K562 (cell line): Measurements from ENCODE around the gene NR2F2. TPM values are rescaled to one million over a fixed set of nuclear protein-coding genes. Genes with fewer than 3 reads are reported as not detected.

ENCODE experiments used
- BCOR ChIP-seq: fragments of 450-650 bp; IDR thresholded peaks from 2 replicates; pipeline ENCODE4 v1.6.1; 2016
- BMI1 ChIP-seq: fragments of 150-350 bp; IDR thresholded peaks from 2 replicates; pipeline ENCODE4 v1.6.1; 2014; ENCODE audit warnings: low read length
- CSDE1 ChIP-seq, 2 experiments: fragments of 450-650 bp; IDR thresholded peaks; 2 replicates each; pipeline ENCODE4 v1.6.1; 2016; ENCODE audit warnings: mild to moderate bottlenecking in 1 of 2
- ETS1 ChIP-seq: conservative IDR thresholded peaks from 2 replicates; pipeline ENCODE4 v1.6.1; 2011; ENCODE audit warnings: low read depth, mild to moderate bottlenecking, low read length; ENCODE audit not compliant: control insufficient read depth
- ETV5 ChIP-seq: sonication (generic); formaldehyde crosslinking; IDR thresholded peaks from 2 replicates; pipeline ENCODE4 v1.4.0; 2020; ENCODE audit warnings: low read depth, mild to moderate bottlenecking, missing genetic modification reagents
- GTF2F1 ChIP-seq: IDR thresholded peaks from 2 replicates; pipeline ENCODE4 v1.6.1; 2011; ENCODE audit warnings: low read depth, low read length, improper control_type of control experiment
- MECOM ChIP-seq: fragments of 250-450 bp; sonication (Bioruptor Pico); IDR thresholded peaks from 2 replicates; pipeline ENCODE4 v1.8.0; 2022; ENCODE audit warnings: inconsistent platforms
- MEIS2 ChIP-seq: fragments of 450-650 bp; IDR thresholded peaks from 2 replicates; pipeline ENCODE4 v1.6.1; 2014; ENCODE audit warnings: mild to moderate bottlenecking; ENCODE audit not compliant: partially characterized antibody
- MITF ChIP-seq: IDR thresholded peaks from 2 replicates; pipeline ENCODE4 v1.6.1; 2014; ENCODE audit warnings: antibody characterized with exemption
- SAP30 ChIP-seq: fragments of 200-600 bp; sonication (generic); IDR thresholded peaks from 2 replicates; pipeline ENCODE4 v1.6.1; 2012; ENCODE audit warnings: borderline replicate concordance, low read depth, mild to moderate bottlenecking, moderate library complexity, low read length, control low read depth, inconsistent platforms; ENCODE audit not compliant: insufficient read depth, poor library complexity, severe bottlenecking
- SRF ChIP-seq, 2 experiments: fragments of 250-450, 450-650 bp in 1 of 2; sonication (Bioruptor Pico) in 1 of 2; sonication (generic) in 1 of 2; formaldehyde crosslinking; IDR thresholded peaks; 2 replicates each; pipeline versions ENCODE4 v1.5.0 to v1.5.1; 2020 to 2022; ENCODE audit warnings: mild to moderate bottlenecking in 1 of 2, missing genetic modification reagents in 1 of 2
- STAT5B ChIP-seq: fragments of 250-450 bp; sonication (Bioruptor Pico); IDR thresholded peaks from 2 replicates; pipeline ENCODE4 v1.8.0; 2021; ENCODE audit warnings: mild to moderate bottlenecking, inconsistent platforms
- TEAD2 ChIP-seq: fragments of 450-650 bp; IDR thresholded peaks from 2 replicates; pipeline ENCODE4 v1.6.1; 2016; ENCODE audit warnings: missing genetic modification characterization, control low read depth, missing compliant biosample characterization
- TFAM ChIP-seq: fragments of 250-450 bp; sonication (Bioruptor Pico); conservative IDR thresholded peaks from 2 replicates; pipeline ENCODE4 v1.5.0; 2021; ENCODE audit warnings: mild to moderate bottlenecking, moderate library complexity
- YBX1 ChIP-seq: fragments of 450-650 bp; IDR thresholded peaks from 2 replicates; pipeline ENCODE4 v1.7.1; 2016; ENCODE audit warnings: mild to moderate bottlenecking
- ZBTB2 ChIP-seq: fragments of 450-650 bp; IDR thresholded peaks from 2 replicates; pipeline ENCODE4 v1.6.1; 2016; ENCODE audit warnings: antibody characterized with exemption
- ZBTB7A ChIP-seq: IDR thresholded peaks from 2 replicates; pipeline ENCODE4 v1.6.1; 2011; ENCODE audit warnings: low read depth, mild to moderate bottlenecking, low read length, moderate library complexity, borderline replicate concordance; ENCODE audit not compliant: control insufficient read depth
- ZNF212 ChIP-seq: fragments of 450-650 bp; formaldehyde crosslinking; IDR thresholded peaks from 2 replicates; pipeline ENCODE4 v1.4.0; 2020; ENCODE audit warnings: mild to moderate bottlenecking
- ZNF217 ChIP-seq: sonication (generic); formaldehyde crosslinking; IDR thresholded peaks from 2 replicates; pipeline ENCODE4 v1.8.0; 2022; ENCODE audit warnings: mild to moderate bottlenecking, missing genetic modification reagents
- ZNF639 ChIP-seq, 2 experiments: fragments of 200-800 bp in 1 of 2; sonication (Bioruptor generic) in 1 of 2; sonication (generic) in 1 of 2; formaldehyde crosslinking in 1 of 2; IDR thresholded peaks in 1 of 2; conservative IDR thresholded peaks in 1 of 2; 2 replicates each; pipeline versions ENCODE4 v1.5.0 to v1.6.1; 2016 to 2020; ENCODE audit warnings: missing compliant biosample characterization in 1 of 2, missing genetic modification characterization in 1 of 2, missing genetic modification reagents in 1 of 2
- polyA plus RNA-seq, 8 experiments: library from polyadenylated mRNA; depleted of rRNA in 4 of 8; stranded (reverse) in 5 of 8; unstranded in 3 of 8; fragments of >200 nt; fragmentation: Nextera tagmentation in 2 of 8; fragmentation: Illumina TruSeq in 1 of 8; extraction: Ambion mirVana in 2 of 8; extraction: Trizol in 1 of 8; gene quantifications; 2 replicates each; pipeline versions ENCODE4 v1.2.1 to v1.2.3, GENCODE V29; 2011 to 2014; ENCODE audit warnings: inconsistent platforms in 1 of 8, missing spikeins in 1 of 8
- total RNA-seq, 7 experiments: library from RNA; depleted of rRNA in 6 of 7; stranded (reverse); fragments of >200 nt in 6 of 7; fragmentation: Illumina TruSeq in 2 of 7; extraction: Trizol in 2 of 7; gene quantifications; 2 replicates each; pipeline versions ENCODE4 v1.2.1 to v1.2.3, GENCODE V29; 2011 to 2021; ENCODE audit warnings: low replicate concordance in 1 of 7

Gene NR2F2
- total and polyA plus RNA-seq, 9 of the 15 experiments (the other 6 are each of a cell fraction or from before 2014, with no cell fraction given) = 6.0 to 51.8 (median 11.1) TPM

GRCh38 chr15:96356494-96357455 is 26.3 kb downstream of the NR2F2 start (continued):
- TF ChIP-seq ZNF639 (CRISPR knock-in tag; conservative IDR thresholded peaks at IDR 0.05 in 1 of 2, IDR thresholded peaks at IDR 0.05 in 1 of 2) = peak in 1 of 2 experiments; percentile 86; a peak in 1 of 4 replicates
- TF ChIP-seq BCOR = peak; percentile 75
- no peak for TF ChIP-seq YBX1
- TF ChIP-seq STAT5B = no peak
- TF ChIP-seq ZBTB2 = peak; percentile 78
- no peak for TF ChIP-seq BMI1
- no peak for TF ChIP-seq TFAM (CRISPR knock-in tag)
- TF ChIP-seq SAP30 = peak; percentile 77
- no peak for TF ChIP-seq MITF
- no peak for TF ChIP-seq TEAD2
- peak; percentile 56; the same call in 1 of the 2 replicates for TF ChIP-seq ZBTB7A
- TF ChIP-seq SRF (CRISPR knock-in tag; IDR thresholded peaks at IDR 0.05) = peak in 1 of 2 experiments; percentile 64; a peak in 2 of 4 replicates
- TF ChIP-seq GTF2F1 = 0 out of 2 replicates have a peak, but pooled peaks have one; percentile 58
- TF ChIP-seq ZNF212 = no peak
- peak; percentile 57; the same call in 1 of the 2 replicates for TF ChIP-seq ETV5
- TF ChIP-seq ZNF217 = no peak
- no peak for TF ChIP-seq MECOM (CRISPR knock-in tag)
- TF ChIP-seq CSDE1 (IDR thresholded peaks at IDR 0.05) = no peak
- peak; percentile 41 for TF ChIP-seq MEIS2
- no peak for TF ChIP-seq ETS1
